GM21367 (cell line): ENCODE measurements around the gene PSTPIP2.
"Not testable (repeated sequence)": the region's sequence is repeated elsewhere in the genome, so short reads cannot be mapped to it uniquely, and the experiment has no call there.

ENCODE experiments used
- ATAC-seq: cut with Tn5 transposase; IDR thresholded peaks from one replicate; pipeline ENCODE4 v1.9.1; 2021; ENCODE audit not compliant: unreplicated experiment

PSTPIP2 gene

DNA sequence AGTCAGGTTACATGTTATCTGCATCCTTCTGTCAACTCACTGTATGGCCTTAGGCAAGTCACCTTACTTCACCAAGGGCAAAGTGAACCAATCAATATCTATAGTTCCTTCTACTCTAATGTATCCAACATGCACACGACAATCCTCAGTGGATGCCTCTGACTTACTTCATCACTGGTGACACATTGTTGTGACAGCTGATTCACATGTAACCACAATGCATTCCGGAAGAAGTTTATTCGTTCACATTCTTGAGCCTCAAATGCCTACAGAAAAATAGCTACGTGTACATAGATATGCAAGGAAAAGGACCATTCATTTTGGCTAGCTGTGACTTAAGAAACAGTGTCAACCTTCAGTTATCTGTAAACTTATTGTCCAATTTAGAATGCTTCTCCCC is 78.6 kb downstream of the PSTPIP2 start:
- ATAC-seq, result no peak

- not testable (repeated sequence) for ATAC-seq
These were observed 79.5 kb downstream of the PSTPIP2 start for GRCh38 chr18:45992527-45992926.

DNA sequence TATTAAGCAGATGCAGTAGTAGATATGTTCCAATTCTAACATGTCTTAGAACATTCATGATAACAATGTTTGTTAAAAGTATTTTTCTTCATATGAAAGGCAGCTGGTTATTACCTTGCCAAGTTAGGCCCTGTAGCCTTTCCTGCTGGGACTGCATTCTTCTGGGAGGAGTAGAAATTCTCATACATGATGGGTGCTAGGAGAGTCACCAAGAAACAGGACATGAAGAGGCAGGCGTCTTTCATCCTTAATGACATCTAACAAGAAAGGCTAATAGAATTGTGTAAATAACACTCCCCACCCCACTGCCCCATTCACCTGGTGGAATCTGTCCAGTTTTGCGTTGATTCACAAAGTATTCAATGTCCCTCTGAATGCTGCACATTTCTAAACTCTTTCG is 80.3 kb downstream of the PSTPIP2 start:
- no peak for ATAC-seq

- ATAC-seq, result no peak
These were observed 87.4 kb downstream of the PSTPIP2 start for GRCh38 chr18:45984546-45985235.

GRCh38 chr18:45981821-45982220 is 90.2 kb downstream of the PSTPIP2 start:
- ATAC-seq, result no peak

- ATAC-seq, result no peak
These were observed 91.8 kb downstream of the PSTPIP2 start for GRCh38 chr18:45980229-45980628.

GRCh38 chr18:45978084-45978483 is 94.0 kb downstream of the PSTPIP2 start:
- no peak for ATAC-seq

DNA sequence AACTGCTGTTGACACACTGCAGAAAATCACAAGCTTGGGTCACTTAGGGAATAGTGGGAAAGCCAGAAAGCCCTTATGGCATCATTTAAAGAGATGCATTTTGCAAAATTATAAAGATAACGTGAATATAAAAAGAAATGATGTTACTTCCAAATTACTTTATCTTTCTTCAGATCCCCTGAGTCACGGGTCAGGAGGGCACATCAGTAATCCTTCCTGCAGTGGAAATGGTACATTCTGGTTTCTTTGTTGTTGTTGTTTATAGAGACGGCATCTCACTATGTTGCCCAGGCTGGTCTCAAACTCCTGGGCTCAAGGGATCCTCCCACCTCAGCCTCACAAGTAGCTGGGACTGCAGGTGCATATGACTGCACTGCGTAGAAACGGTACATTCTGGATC is 95.1 kb downstream of the PSTPIP2 start:
- ATAC-seq, result no peak

DNA sequence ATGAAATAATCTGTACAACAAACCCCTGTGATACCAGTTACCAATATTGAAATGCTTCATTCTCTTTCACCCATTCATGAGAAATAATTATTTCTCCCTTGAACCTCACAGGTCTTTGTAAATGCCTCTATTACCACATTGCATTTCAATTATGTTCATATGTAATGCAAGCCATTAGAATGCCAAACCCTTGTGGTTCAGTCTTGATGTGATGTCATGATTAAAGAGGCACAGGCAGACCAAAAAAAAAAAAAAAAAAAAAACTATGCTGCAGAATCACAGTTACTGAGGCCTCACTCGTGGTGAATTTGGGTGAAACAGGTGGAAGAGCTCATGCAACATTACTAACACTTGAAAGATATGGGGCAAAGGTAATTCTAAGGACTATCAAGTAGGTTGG is 95.5 kb downstream of the PSTPIP2 start:
- ATAC-seq, result no peak

- peak; percentile 68 for ATAC-seq
These were observed 97.9 kb downstream of the PSTPIP2 start for GRCh38 chr18:45974088-45974536.

- ATAC-seq, result peak; percentile 92
These were observed 104.9 kb downstream of the PSTPIP2 start, which contains the start of gene EPG5 for GRCh38 chr18:45967007-45967706. EPG5 (minus strand) TSS chr18:45967329; CDS start chr18:45967239, 90 bp downstream.

DNA sequence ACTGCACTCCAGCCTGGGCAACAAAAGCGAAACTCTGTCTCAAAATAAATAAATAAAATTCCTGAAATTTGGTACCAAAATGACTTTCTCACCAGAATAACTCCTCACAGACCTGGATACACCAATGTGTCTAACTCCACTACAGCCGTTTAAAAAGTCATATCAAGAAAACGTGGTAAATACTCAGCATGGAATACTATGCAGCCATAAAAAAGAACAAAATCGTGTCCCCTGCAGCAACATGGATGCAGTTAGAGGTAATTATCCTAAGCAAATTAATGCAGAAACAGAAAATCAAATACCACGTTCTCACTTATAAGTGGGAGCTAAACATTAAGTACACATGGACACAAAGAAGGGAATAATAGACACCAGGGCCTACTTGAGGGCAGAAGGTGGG is 107.1 kb downstream of the PSTPIP2 start:
- ATAC-seq, result not testable (repeated sequence)

DNA sequence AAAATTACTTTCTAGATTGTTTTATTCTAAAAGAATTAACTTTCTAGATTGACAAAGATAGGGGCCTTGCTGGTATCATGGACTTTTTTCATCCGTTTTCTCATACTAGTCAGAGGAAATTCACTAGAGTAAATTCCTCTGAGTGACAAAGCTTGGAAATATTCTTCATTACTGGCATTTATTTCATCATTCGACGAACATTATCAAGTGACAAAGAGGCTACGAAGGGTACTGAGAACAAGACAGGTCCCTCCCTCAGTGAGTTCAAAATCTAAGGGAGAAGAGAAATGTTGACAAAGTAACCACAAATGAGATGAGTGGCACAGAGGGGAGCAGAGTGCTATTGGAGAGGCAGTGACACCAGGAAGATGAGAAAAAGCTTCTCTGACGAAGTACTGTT is 109.2 kb downstream of the PSTPIP2 start:
- no peak for ATAC-seq

- no peak for ATAC-seq
These were observed 109.6 kb downstream of the PSTPIP2 start for GRCh38 chr18:45962461-45962860.

- not testable (repeated sequence) for ATAC-seq
These were observed 112.6 kb downstream of the PSTPIP2 start for GRCh38 chr18:45959484-45959883.

DNA sequence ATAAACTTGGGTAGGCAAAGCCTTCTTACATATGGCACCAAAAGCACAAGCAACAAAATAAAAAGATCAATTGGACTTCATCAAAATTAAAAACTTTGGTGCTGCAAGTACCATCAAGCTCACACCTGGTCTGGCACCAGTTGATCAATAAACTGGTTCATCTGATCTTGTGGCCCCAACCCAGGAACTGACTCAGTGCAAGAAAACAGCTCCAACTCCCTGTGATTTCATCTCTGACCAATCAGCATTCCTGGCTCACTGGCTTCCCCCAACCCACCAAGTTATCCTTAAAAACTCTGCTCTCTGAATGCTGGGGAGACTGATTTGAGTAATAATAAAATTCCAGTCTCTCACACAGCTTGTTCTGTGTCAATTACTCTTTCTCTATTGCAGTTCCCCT is 113.3 kb downstream of the PSTPIP2 start:
- ATAC-seq, result no peak

DNA sequence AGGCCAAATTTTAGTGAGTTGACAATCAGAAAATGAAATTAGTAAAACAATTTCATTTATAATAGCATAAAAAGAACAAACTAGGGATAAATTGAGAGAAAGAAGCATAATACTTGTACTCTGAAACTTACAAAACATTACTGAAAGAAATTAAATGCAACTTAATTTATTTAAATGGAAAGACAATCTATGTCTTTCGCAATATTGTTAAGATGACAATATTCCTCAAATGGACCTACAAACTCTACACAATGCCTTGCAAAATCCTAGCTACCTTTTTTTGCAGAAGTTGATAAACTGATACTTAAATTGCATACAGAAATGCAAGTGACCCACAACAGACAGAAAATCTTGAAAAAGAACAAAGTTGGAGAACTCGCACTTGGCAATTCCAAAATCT is 114.0 kb downstream of the PSTPIP2 start:
- no peak for ATAC-seq

GRCh38 chr18:45957100-45957499 is 115.0 kb downstream of the PSTPIP2 start:
- no peak for ATAC-seq

DNA sequence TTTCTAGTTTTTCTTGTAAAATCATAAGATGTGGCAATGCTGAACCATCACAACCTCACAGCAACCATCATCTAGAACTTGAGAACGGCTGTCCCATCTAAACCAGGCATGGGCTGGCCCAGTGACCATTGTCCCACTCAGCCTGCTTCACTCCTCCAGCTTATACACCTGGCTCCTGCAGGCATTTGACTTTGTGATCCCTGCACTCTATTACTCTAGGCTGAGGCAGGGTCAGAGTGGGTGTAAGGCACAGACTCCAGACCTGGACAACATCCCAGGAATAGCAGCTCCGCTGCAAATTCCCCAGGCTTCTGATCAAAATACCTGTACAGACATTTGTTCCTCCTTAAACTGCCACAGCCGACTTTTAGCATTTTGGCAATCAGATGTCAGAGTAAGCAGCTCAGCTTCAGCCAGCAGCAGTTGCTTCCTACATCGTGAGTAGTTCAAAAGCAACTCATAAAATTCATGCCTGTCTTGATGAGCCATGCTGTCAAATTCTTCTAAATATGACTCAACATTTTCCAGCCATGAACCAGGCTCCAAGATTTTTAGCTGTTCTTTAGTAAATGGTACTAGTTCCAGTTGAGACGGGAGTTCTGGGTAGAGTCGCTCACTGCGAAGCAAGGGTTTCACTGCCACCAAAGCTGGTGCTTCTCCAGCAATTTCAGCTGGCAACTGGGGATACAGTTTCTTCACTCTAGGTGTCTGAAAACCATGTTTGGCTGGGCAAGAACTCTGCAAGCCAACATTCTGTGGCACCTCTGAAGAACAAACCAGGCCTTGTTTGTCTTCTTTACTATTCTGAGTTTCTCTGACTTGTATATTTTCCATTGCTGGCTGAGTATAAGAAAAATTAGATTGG is 117.8 kb downstream of the PSTPIP2 start:
- no peak for ATAC-seq

- no peak for ATAC-seq
These were observed 120.9 kb downstream of the PSTPIP2 start for GRCh38 chr18:45951016-45951714.

DNA sequence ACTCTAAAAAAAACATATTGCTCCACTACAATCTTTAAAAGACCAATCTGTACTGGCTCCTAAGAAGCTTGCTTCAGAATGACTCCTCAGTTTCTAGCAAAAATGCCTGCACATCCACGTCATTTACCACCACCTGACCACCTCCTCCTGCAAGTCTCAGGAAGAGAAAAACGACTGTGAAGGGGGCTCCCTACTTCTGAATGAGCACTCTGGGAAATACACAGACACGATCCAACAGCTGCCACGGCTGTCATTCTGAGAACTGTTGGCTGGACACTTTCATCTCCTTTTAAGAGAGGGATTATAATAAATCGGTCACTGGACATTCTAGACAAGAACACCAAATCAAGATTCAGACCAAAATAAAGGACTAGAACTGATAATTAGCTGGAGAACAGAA is 126.4 kb downstream of the PSTPIP2 start:
- no peak for ATAC-seq
